Activated naive CD4-positive, alpha-beta T cell (primary cell): Measurements from ENCODE around the gene CASZ1.

Experiments
- DNase-seq, 4 experiments: peaks; one replicate each; lab custom pipeline; 2025; lab: John Stamatoyannopoulos, UW

Gene CASZ1

DNA sequence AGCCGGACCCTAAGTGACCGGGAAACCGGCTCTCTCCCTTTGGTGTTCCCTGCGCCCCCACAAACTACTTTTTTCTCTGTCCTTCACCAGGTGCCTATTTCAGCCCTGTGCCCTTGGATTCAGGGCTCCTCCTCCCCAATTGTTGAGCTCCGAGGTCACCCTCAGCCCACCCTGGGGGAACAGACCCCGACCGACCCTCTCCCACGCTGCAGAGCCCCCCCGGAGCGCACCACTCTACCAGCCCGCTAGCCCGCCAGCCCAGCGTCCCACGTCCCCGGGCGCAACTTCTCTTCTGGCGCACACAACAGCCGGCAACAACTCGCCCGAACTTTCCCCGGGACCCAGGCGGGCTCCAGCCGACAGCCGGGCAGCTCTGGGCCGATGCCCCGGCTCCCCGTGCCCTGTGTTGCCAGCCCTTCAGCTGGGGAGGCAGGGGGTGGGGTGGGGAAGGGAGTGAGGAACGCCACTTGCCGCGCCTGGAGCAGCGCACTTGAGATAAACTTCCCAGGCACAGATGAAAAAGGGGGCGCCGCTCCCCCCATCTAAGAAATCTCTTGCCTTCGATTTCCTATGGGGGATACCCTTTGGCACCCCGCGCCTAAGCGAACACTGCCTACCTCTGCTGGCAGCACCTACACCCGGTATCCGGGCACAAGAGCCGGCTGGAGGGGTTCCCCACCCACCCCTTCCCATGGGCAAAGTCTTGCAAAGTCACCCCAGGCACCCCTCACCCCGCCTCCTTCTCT is 997 bp downstream of the CASZ1 start:
- DNase-seq, result no peak

DNA sequence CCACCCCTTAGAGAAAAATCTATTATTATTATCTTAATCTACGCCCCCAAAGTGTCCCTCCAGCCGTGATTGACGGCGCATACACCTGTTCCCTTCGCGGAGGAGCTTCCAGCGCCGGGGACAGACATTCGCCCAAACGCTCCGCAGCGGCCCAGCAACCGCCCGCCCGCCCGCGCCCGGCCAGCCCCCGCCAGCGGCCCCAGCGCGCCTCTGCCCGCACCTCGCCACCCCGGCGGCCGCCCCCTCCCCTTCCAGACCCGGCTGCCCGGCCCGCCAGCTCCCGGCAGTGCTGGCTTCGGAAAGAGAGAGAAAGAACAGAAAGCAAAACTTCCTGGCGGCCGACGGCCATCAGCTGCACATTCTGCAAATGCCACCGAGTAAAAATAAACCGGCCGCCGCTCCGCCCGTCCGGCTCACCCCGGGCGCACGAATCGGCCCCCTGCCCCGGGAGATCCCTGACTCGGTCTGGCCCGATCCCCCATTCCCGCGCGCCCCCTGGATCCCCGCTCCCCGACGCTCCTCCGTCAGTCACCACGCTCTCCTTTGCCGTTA is 1.6 kb downstream of the CASZ1 start:
- no peak for DNase-seq

DNA sequence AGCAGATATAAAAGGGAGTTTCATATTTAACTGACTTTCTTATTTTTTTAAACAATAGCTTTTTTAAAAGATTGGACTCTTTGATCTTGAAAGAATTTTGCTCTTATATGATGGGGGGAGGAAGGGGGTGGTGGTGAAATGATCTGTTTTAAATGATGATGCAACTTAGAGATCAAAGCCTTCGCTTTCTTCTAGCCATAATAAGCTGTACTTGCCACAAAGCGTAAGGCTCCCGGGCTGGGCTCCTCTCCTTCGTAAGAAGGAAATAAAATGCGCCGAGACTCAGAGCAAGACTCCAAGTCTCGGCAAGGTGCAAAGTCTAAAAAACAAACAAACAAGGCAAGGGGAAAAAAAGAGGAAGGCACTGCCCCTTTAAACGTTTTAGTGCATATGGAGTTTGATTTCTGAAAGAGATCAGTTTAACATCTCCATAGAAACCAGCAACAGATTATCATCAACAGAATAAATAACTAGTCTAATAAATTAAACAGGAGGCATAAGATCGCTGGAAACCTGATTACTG is 3.3 kb downstream of the CASZ1 start:
- no peak for DNase-seq

DNA sequence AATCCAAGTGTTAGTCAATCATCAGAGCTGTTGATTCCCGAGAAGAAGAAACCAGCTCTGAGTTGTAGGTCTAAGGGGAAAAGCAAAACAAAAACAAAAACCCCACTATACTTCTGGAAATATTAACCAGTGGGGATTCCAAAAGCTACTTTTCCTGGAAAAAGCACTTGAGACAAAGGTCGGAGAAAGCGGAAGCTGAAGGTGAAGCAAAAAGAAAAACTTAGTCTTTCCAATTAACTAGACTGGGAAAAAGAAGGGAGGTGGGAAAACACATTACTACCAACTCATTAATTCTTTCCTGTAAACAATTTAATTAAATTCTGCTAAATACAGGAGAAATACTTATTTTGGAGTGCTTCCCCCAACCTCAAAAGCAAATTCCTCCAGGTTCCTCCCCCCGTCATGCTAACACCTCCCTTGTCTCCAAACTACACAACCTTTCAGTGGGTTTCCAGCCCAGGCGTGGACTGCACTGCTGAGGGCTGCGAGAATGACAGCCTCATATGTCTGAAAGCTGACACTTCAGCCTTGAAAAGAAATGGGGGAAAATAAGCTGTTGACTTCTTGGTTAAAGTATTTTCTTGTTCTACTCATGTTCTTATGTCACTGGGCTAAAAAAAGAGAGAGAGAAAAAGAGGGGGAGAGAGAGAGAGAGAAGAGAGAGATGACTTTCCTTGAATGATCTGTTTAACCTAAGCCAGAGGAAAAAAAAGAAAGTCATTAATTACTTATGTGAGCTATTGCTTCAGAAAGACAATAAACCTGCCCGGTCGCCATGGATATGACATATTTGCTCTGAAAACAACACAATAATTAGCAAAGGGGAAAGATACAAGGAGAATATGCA is 5.1 kb downstream of the CASZ1 start:
- no peak for DNase-seq

DNA sequence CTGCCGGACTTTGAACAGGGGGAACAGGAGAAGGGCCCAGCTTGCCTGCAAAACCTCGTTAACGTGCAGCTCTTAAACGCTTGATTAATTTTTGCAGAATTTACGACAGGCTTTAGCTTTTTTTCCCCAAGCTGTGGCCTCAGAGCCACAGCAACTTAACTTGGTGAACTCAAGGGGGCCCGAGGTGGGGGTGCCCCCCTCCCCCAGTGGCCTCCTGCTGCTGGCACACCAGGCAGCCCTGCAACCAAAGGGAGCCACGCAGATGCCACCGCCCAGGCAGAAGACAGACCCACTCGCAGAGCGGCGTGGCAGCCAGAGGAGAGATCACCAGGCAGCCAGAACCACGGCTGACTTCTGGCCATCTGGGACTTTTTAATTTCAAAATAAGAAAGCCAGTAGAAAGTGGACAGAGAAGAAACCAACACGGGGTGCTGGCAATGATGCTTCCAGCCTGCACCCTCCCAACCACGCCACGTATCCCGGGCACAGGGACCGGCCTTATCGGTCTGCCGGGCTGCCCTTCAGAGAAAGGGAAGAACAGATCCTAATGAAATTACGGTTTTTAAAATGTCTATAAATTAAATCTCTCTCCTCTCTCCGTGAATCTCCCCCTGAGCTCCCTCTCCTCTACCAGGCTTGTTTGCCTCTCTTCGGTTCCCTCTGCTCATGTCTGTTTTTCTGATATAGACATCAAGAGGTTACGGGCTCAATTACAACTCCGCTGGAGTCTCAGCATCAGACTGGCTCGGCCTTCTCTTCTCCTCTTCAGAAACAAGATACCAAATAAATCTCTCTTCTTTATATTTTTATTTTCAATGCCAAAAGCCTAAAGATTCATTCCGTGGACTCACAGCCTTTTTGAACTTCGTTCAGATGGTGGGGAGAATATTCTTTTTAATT is 6.4 kb downstream of the CASZ1 start:
- DNase-seq, result no peak

DNA sequence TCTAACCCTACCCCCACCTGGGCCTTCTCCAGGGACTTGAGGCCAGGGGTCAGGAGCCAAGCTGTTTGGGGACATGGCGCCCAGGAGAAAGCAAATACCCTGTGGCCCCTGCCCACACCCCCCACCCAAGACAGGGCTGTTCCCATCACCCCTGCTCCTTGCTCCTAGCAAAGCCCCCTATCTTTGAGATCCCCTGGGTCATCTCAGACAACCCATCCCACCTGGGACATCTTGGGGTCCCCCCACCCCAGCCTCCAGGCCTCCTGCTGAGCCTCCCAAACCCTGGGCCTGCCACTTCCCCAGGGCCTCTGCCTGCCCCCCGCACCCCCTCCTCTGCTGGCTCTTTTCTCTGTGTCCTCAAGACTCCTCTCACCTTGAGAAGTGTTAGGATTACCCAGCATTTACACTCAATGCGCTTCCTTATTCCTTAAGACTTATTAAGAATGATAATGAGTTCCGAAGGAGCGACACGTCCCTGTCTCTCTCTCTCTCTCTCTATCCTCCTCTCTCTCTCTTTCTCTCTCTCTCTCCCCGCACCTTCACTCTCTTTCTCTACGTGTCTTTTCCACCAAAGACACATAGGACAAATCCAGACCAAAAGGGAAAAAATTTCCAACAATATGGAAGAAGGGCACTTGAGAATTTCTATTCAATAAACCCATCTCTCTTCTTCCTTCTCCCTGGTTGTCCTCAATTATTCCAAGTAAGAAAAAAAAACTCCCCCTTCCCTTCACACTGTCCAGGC is 7.2 kb downstream of the CASZ1 start:
- DNase-seq, result no peak

DNA sequence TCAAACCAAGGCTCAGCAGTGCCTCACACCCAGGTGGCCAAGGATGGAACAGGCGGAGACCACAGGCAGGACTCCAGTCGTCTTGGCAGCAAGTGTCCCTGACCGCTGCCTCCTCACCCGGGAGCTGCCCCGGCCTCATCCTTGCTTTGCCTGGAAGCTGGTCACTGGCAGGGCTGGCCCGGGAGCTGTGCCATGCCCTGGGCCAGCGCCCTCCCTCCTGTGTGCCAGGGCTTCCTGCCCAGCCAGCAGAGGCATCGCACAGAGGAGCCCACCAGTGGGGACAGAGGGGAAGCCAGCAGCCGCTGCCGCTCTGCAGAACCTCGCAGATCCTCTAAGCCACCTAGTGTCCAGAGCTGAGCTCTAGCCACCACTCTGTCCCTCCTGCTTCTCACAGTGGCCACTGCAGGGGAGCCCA is 7.8 kb downstream of the CASZ1 start:
- no peak for DNase-seq

DNA sequence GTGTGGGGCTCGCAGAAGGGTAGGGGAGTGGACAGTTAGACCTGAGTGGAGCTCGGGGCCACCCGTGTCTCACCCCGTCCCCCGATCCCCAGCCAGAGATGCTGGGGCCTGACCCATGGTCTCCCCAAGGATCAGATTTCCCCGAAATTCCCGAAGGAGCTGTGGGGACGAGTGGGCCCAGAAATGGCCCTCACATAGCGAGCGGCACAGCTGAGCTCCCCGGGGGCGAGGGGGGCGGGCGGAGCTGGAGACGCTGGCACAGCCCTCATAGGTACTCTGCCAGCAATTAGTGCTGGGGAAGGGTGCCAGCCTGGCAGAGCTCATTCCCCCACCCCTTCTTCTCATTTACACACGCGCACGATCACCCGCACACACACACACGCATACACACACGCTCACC is 9.2 kb downstream of the CASZ1 start:
- no peak for DNase-seq

DNA sequence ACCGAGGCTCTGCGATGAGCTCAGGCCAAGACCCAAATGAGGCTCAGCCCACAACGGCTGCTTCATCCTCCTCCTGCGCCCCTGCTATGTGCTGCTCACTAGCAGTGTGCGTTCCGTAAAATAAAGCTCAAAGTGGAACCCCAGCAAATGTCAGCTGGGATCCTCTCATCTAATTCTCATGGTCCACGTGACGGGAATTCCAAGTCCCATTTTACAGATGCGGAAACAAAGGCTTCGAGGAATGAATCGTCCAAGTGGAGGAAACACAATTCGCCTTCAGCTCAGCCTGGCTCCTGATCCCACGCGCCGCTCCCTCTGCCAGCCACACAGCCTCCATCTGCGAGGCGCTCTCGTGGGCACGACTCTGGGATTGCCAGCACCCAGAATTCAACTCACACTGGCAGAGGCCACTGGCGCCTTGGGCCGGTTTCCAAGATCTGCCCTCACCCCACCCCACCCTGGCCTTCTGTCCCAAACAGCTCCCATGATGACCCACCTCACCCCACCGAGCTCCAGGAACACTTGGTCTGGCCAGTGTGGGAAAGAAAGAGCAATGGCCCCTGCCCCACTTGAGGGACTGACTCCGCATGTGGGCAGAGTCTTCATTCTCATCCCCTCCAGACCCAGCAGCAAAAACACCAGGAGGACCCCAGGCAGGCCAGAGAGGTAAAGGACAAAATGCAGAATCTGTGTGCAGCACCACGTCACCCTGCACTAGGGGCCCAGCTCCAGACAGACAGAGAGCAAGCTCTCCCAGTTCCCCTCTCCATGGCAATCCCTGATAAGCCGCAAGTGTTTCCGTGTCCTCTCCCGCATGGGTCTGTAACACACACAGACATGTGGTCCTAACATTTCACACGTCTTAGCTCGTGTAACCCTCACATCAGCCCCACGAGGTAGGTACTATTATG is 10.5 kb downstream of the CASZ1 start:
- no peak for DNase-seq

DNA sequence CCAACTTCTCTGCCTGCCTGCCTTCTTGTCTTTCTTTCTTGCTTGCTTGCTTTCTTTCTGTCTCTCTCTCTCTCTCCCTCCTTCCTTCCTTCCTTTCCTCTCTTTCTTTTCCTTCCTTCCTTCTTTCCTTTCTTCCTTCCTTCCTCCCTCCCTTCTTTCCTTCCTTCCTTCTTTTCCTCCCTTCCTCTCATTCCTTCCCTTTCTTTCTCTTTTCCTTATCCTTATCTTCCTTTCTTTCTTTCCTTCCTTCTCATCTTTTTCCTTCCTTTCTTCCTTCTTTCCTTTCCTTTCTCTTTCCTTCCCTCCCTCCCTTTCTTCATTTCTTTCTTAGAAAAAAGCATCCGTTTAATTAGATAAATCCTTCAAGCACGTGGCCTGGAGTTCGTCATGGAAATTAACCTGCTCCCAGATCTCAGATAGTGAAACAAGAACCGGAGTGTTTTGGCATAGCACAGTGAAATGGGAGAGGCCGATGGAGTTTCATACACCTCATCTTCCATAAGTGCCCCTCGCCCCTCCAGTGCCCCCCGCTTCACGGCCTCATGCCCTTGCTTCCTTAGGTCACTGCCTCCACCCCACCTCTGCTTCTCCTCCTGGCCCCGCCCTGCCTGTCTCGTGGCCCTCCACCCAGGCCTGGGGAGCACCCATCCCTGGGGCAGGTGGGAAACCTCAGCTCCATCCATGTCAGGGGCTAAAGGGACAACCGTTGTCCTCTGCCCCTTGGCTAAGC is 11.3 kb downstream of the CASZ1 start:
- DNase-seq, result no peak

DNA sequence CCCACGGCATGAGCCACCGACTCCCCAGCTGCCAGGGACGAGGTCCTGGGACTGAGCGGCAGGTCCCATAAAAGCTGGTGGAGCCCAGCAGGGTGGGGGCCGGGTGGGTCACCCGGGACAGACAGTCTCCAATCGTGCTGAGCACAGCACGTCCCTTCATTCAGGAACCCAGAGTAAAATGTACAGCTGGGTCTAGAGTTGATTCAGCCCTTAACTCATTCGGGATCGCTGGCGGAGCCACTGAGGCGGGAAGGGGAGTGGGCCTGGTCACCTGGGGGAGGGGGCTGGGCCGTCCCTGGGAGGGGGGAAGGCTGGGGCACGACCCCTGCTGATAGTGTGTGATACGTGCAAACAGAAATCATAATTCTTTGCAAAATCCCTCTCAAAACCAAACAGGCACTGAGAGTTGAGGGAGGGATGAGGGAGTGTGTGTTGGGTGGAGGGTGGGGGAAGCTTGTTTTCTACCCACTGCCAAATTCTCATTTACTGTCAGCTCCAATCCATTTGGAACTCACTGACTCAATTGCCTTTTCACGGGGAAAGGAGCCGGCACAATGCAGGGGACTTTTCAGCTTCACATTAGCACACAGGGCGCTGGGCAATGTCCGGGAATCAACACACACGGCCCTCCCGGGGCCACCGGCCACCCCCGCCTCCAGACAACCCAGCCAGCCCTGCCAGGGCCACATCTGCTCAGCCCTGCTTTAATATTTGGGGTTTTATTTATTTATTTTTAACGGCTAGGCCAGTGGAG is 13.8 kb downstream of the CASZ1 start:
- DNase-seq, result no peak

DNA sequence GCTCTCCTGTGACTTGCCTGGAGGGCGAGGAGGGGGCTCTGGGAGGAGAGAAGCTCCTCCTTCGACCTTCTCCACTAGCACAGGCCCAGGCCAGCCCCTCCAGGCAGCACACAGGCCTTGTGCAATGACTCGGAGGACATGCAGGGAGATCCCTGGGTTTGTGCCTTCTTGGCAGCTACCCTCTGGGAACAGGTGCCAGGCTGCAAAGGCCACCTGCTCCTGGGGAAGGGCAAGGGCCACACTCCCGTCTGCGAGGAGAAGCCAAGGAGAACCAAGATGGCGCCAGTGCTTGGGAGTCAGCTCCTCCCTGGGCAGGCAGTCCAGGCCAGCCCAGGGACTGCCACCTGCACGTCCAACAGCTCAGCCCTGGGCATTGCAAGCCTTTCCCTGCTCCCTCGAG is 15.3 kb downstream of the CASZ1 start:
- no peak for DNase-seq

DNA sequence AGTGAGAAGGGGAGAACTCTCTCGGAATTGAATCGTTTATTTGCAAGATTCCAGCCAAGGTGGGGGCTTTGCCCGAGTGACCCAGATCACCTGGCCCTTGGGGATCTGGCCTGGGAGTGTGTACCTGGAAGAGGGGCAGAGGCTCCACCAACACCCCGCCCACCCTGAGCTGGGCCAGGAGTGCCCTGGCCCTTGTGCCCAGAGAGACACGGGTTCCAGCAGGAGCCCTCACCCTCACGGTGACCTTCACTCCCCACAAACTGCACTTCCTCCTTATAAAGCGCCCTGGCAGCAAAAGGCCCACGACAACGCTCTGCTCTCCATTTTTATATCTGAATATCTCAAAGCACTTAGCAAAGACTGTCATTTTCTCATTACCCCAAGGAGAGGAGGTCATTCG is 16.6 kb downstream of the CASZ1 start:
- DNase-seq, result no peak

DNA sequence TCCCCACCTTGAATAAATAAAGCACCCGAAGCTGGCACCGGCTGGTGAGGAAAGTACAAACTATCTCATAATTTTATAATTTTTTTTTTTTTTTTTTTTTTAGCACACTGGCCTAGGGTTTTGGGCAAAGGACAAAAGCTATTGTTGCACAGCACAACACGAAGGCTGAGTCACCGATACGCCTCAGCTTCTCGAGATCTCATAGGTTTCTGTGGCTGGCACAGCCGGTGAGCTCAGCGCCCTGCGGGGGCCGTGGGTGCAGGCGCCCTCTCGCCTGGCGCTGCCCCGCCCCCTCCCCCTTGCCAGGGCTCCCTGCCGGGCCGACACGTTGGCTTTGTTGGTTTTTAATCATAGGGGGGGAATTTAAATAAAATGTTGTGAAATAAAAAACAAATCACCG is 17.2 kb downstream of the CASZ1 start:
- DNase-seq, result no peak

DNA sequence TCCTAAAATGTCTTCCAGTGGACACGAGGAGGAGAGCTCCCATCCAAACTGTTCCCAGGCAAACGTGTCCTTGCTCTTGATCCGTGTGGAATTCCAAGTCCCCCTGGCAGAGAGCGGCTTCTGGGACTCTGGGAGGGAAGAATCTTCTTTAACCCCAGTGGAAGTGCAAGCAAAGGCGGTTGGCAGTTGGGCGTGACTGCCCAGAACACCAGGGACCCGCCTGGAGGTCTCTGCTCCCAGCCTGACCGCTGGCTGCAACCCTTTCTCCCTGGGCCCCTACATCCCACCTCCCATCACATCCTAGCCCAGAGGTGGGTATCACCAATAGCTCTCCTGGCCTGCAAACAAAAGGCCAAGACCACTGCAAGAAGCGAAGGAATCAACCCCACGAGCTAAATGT is 17.8 kb downstream of the CASZ1 start:
- no peak for DNase-seq

DNA sequence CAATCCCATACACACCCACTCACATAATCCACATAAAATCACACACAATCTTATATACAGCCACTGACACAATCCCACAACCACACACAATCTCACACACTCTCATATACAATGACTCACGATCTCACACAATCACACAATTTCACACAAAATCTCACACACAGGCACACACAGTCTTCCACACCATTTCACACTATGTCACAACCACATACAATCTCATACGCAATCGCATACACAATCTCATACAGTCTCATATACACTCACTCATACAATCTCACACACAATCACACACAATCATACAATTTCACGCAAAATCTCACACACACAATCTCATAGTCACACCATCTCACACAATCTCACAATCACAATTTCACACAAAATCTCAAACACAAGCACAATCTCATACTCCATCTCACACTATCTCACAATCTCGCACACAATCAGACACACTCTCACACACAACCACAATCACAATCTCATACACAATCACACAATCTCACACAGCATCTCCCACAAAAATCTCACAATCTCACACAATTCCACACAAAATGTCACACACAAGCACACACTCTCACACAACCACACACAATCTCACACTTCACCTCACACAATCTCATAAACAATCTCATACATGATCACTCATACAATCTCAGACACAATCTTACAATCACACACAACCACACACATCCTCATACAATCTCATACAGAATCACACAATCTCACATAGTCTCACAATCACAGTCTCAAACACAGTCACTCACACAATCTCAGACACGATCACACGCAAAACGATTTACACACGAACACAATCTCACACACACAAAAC is 18.5 kb downstream of the CASZ1 start:
- no peak for DNase-seq

DNA sequence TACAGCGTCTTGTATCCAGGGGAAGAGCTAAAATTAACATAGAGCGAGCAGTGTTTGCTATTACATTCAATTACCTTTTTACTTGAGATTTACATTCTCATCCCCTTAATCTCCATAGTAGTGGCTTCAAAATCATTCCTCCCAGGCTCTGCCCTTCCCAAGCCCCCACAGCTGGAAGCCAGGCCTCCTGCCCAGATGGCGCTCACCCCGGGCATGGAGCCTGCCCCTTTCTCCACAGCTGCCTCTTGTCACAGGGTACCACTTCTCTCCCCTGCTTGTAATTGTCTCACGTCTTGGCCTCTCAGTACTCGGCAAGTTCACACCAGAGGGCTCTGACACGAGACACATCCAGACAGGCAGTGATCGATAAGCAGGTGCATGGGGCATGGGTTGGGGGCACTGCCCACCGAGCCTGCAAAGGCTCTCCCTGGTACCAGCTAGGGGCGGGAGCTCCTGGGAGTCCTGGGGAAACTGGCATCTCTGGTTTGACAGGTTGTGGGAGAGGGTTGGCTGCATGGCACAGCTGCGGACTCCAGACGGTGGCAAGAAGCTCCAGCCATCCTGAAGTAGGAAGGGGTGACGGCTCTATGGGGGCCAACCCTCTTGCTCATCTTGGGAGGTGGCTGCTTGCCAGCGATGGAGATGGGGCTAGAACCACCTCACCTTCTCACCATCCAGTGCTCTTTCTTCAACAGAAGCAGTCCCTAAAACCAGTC is 20.1 kb downstream of the CASZ1 start:
- no peak for DNase-seq
